Activated naive CD4-positive, alpha-beta T cell treated with anti-CD3 and anti-CD28 coated beads, Interleukin-2, amount 50 U/mL, for 16 hours (primary cell): ENCODE results near the gene KCNJ10.

ENCODE experiments used
- DNase-seq: peaks from one replicate; pipeline ENCODE4 v3.0.0-alpha.2; 2020

The KCNJ10 gene

GRCh38 chr1:160020196-160020595 lies 49.8 kb downstream of the KCNJ10 start:
- no peak for DNase-seq

GRCh38 chr1:160018900-160019299 lies 51.1 kb downstream of the KCNJ10 start:
- DNase-seq: no peak

- DNase-seq: no peak
Observed at GRCh38 chr1:160018347-160018746, 51.6 kb downstream of the KCNJ10 start.

GRCh38 chr1:160017592-160017991 lies 52.4 kb downstream of the KCNJ10 start:
- no peak for DNase-seq

GRCh38 chr1:160011781-160012180 lies 58.2 kb downstream of the KCNJ10 start:
- no peak for DNase-seq

- no peak for DNase-seq
Observed at GRCh38 chr1:160009801-160010200, 60.2 kb downstream of the KCNJ10 start.

- no peak for DNase-seq
Observed at GRCh38 chr1:160009081-160009480, 60.9 kb downstream of the KCNJ10 start.

- DNase-seq: no peak
Observed at GRCh38 chr1:160007577-160008200, 62.3 kb downstream of the KCNJ10 start.

GRCh38 chr1:160006312-160006940 lies 63.5 kb downstream of the KCNJ10 start:
- DNase-seq: peak; percentile 78

GRCh38 chr1:160005070-160005469 lies 64.9 kb downstream of the KCNJ10 start:
- DNase-seq: no peak

- DNase-seq: no peak
Observed at GRCh38 chr1:160004425-160004824, 65.5 kb downstream of the KCNJ10 start.

GRCh38 chr1:160004001-160004400 lies 66.0 kb downstream of the KCNJ10 start:
- DNase-seq: no peak

GRCh38 chr1:160001440-160001839 lies 68.5 kb downstream of the KCNJ10 start:
- DNase-seq: no peak

GRCh38 chr1:159999204-159999603 lies 70.8 kb downstream of the KCNJ10 start:
- DNase-seq: no peak

GRCh38 chr1:159996653-159997052 lies 73.3 kb downstream of the KCNJ10 start:
- DNase-seq: no peak

- DNase-seq: no peak
Observed at GRCh38 chr1:159994896-159995295, 75.1 kb downstream of the KCNJ10 start.

GRCh38 chr1:159993911-159994310 lies 76.0 kb downstream of the KCNJ10 start:
- DNase-seq: no peak

GRCh38 chr1:159992161-159992560 lies 77.8 kb downstream of the KCNJ10 start:
- DNase-seq: no peak

- no peak for DNase-seq
Observed at GRCh38 chr1:159991513-159991912, 78.4 kb downstream of the KCNJ10 start.

- DNase-seq: no peak
Observed at GRCh38 chr1:159990005-159990404, 80.0 kb downstream of the KCNJ10 start.

- no peak for DNase-seq
Observed at GRCh38 chr1:159989581-159989980, 80.4 kb downstream of the KCNJ10 start.

GRCh38 chr1:159988006-159988405 lies 82.0 kb downstream of the KCNJ10 start:
- no peak for DNase-seq

- no peak for DNase-seq
Observed at GRCh38 chr1:159987186-159987585, 82.8 kb downstream of the KCNJ10 start.

GRCh38 chr1:159986531-159986930 lies 83.4 kb downstream of the KCNJ10 start:
- DNase-seq: no peak

- DNase-seq: no peak
Observed at GRCh38 chr1:159986093-159986492, 83.9 kb downstream of the KCNJ10 start.
